GM21381 (cell line): ENCODE data around the gene TP53I11.

Experiments used
- ATAC-seq: cut with Tn5 transposase; IDR thresholded peaks from one replicate; pipeline ENCODE4 v1.9.1; 2021; ENCODE audit warnings: mild to moderate bottlenecking, moderate library complexity; ENCODE audit not compliant: unreplicated experiment

Gene TP53I11

GRCh38 chr11:44959064-44959463, 8.4 kb upstream of the TP53I11 start:
- ATAC-seq: no peak

- no peak for ATAC-seq
Measured at GRCh38 chr11:44957776-44958564, 7.3 kb upstream of the TP53I11 start.

DNA sequence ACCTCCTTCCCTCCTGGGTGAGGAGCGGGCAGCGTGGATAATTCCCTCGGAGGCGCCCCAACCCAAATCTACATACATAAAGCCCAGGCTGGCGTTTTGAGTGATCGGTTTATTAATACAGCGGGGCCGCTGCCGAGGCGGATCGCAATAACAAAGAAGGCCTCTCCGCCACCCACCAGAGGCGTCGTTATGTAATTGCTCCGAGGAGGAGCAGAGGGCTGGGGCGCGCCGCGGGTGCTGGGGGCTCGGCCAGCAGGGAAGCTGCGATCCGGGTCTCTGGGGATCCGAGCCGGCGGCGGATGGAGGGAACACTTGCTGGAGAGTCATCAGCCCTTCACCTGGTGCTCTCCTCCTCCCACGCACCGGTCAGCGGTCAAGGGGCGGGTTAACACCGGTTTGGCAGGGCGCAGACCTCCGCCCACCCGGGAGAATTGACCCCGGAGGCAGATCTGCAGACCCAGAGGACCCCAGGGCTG, 6.4 kb upstream of the TP53I11 start:
- no peak for ATAC-seq

- ATAC-seq: no peak
Measured at GRCh38 chr11:44955015-44955738, 4.5 kb upstream of the TP53I11 start.

DNA sequence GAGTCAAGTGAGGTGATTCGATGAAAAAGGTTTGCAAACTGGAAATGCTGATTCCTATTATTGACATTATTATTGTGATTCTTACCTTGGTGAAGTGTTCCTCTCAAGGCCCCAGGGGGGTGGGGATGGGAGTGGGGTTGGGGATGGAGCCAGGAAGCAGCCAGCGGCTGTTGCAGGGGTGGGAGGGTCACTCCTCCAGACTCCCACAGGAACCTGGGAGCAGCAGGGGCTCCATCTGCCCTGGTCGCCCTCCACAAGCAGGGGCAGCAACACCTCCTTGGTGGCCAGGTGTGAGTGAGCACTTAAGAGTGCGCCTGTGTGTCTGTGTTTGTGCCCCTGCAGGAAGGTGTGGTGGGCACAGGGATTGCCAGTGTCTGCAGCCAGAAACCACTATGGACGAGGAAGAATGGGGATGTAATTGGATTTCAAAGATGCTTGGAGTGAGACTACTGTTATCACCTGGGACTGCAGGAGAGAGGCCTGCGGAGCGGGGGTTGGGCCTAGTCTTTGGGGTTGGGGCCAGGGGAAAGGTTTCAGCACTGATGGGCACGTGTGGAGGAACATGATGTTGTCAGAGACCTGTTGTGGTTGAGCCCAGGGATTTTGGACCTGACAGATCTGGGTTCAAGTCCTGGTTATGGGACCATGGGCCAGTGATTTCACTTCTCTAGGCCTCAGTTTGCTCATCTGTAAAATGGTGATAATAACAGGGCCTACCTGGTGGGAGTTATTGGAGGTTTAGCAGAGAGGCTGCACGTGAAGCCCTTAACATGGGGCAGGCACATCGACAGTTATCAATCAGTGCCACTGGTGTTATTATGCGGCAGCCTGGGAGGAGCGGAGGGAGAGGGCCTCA, 3.6 kb upstream of the TP53I11 start:
- ATAC-seq: no peak

DNA sequence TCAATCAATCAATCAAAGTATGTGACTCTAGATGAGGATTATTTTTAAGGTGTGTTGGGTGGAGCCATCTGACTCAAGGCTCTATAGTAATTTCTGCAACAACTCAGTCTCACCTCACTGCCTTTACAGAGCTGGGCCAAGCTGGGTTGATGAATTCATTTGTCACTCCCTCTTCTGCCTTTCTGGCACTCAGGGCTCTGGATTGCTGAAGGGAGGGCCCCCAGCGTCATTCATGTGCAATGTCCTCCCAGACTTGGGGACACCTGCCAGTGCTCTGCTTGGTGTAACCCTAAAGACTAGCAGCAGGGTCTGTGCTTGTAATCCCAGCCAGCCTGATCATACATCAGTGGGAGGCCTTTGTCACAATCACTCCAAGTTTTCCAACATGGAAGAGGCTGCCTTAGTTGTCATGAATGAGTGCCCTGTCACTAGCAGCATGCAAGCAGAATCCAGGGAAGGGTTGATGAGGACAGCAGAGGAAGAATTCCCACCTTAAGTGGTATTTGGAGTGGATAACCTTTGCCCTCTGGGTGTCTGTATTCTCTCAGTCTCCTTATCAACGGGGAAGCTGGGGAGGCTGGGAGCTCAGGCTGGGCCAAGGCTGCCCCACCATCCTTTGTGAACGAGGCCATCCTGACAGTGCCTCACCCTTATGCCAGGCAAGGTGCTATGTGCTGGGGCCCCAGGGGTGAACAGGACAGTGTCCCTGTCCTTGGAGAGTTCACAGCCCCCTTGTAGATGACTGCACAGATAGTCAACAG, 2.0 kb upstream of the TP53I11 start:
- no peak for ATAC-seq

DNA sequence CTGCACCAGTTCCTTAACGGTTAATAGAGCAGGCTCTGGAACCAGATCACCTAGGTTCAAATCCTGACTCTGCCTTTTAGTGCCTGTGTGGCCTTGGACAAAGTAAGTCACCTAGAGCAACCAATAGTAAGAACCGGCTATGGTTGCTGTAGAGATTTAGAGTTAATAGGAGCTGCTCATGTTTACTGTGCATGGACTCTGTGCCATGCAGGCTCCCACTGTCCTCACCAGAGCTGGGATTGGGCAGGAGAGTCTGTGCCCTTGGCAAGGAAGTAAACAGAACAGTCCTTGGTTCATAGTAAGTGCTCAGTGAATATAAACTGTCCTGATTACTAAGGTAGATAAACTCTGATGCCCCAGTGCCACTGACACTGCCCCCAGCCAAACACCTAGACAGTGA, 1.4 kb upstream of the TP53I11 start:
- no peak for ATAC-seq

DNA sequence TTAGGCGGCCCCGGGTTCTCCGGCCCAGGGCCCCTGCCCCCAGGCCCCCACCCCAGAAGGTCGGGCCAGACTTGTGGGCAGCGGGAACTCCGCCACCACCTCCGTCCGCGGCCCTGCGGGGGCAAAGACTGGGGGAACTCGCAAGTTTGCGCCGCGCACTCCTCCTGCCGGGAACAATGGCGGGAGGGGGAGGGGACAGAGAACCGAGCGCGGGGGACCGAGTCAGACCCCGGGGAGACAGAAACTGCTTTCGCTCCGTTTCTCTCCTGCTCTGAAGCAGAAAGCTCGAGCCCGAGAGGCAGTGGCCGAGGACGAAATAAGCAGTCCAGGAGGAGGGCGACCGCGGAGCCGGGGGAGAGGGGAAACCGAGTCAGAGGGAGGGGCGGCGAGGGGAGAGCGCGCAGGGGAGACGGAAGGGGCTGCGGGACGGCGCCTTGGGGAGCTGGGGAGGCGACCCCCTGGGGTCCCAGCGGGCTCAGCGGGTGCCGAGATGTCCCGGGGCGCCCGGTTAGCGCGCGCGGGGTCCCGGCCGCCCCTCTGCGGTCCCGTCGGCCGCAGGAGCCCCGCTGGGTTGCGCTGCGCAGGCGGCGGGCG, 555 bp downstream of the TP53I11 start:
- ATAC-seq: no peak

- no peak for ATAC-seq
Measured at GRCh38 chr11:44949160-44950030, 1.3 kb downstream of the TP53I11 start.

- ATAC-seq: no peak
Measured at GRCh38 chr11:44948155-44948554, 2.5 kb downstream of the TP53I11 start.

DNA sequence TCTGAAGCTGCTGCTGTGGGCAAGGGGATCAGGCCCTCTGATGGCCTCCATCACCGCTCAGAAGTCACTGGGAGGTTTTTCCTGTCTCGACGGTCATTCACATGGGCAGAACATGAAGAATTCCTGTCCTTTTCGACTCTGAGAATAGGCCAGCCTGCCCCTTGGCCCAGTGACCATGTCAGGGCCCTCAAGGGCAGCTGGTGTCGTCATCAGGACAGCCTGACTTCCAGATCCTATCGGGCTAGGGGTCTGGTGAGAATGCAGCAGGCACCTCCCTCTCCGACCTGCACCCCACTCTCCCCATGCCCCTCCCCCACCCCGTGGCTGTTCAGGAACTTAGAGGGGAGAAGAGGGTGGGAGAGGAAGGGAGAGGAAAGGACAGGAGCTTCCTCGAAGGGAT, 3.6 kb downstream of the TP53I11 start:
- ATAC-seq: no peak

DNA sequence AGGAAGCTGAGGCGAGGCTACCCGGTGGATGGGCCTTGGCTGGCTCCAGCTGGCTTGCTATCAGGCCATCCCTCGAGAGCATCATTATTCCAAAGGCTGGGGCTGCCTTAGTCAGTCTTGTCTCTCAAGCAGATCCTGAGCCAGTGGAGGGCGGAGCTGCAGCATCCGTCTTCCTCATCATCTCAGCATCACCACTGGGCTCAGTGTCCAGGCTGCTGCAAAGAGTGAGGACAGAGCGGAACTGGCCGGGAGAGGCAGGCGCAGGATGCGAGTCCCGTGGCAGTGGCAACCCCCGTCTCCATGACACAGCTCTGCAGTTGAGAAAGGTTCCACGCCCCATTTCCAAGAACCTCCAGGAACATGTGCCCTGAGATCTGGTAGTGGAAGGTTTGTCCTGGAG, 4.4 kb downstream of the TP53I11 start:
- ATAC-seq: no peak

GRCh38 chr11:44945666-44946065, 5.0 kb downstream of the TP53I11 start:
- ATAC-seq: no peak

DNA sequence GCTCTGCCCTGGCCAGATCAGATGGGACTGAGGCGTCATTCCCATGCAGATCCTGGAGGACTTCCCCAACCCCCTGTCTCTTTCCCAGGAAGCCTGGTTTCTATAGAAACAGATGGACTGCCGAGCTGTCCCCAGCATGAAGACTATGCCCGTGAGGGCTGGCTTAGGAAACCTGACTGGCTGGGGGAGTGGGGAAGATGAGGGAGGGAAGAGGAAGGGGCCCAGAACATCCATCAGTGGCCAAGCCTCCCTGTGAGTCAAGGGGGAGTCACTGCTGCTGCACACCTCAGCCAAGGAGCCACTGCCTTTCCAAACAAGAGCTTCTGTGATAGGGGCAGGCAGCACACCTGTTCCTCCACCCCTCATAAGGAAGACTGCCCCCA, 5.8 kb downstream of the TP53I11 start:
- no peak for ATAC-seq

DNA sequence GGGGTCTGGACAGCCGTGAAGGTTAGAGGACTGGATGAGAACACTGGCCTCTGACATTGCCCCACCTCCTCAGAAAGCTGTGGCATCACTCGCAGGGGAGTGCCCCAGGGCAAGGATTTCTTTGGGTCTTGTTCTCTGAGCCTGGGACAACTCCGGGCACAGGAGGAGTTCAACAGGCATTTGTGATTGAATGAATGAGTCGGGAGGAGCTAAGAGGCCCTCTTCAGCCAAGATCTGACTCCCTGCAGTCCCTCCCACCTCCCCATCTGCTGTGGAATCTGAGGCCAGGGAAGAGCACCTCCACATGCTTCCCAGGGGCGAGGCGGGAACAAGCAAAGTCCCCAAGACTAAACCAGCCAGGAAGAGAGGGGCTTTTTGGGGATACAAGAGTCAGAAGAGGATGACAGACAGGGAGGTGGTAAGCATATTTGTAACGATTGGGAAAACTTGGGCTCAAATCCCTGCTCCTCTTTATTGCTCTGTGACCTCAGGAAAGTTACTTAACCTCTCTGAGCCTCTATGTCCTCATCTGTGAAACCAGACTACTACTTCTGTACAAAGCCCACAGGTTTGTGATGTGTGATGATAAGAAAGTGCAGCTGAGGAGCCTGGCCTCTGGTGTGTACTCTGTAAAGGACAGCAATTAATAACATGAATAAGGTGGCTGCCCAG, 6.4 kb downstream of the TP53I11 start:
- ATAC-seq: no peak

GRCh38 chr11:44943696-44944095, 7.0 kb downstream of the TP53I11 start:
- no peak for ATAC-seq

GRCh38 chr11:44943118-44943517, 7.6 kb downstream of the TP53I11 start:
- no peak for ATAC-seq

DNA sequence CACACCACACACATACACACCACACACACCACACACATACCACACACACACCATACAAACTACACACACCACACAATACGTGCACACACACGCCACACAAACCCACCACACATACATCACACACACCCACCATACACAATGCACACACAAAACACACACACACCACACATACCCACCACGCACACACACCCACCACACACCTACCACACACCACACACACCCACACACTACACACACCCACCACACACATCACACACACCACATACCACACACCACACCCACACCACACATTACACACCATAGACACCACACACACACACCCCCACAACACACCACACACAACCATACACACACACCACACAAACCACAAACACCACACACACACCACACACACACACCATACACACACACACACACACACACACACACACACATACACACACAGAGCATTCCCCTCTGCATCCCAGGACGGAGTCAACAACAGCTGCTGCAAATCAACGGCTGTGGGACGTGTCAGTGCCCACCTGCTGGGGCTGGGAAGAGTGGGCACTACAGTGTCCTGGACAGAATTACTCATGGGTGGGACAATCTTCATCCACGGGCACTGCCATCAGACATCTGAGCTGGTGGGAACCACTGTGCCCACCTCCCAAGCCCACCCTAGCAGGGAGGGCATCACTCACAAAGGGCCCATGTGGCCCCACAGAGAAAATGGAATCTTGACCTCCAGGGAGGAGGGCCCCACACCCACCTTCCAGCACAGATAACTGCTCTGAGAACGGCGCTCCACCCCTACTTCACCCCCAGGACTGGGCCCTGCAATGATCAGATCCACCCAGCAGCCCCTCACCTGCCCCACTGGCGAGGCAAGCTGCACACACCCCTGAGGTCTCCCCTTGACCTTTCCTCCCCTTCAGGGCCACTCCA, 8.4 kb downstream of the TP53I11 start:
- ATAC-seq: no peak
